Suprapubic skin (tissue), 3 donors: ENCODE data around the gene PTPN21.

Source experiments
- CTCF ChIP-seq, 2 donors: fragments of 200-600 bp in 1 of 2; fragments of 450-650 bp in 1 of 2; sonication (generic) in 1 of 2; IDR thresholded peaks; one replicate each; pipeline ENCODE4 v1.5.1; 2016 to 2019; ENCODE audit warnings: antibody characterized with exemption in 2 of 2, mild to moderate bottlenecking in 1 of 2, moderate library complexity in 1 of 2
- EP300 ChIP-seq: sonication (generic); formaldehyde crosslinking; IDR thresholded peaks from one replicate; pipeline ENCODE4 v1.6.1; 2017; ENCODE audit warnings: antibody characterized with exemption
- POLR2A ChIP-seq, 2 donors: fragments of 450-650 bp; IDR thresholded peaks; one replicate each; pipeline ENCODE4 v1.6.1; 2017; ENCODE audit warnings: antibody characterized with exemption in 2 of 2, mild to moderate bottlenecking in 2 of 2, moderate library complexity in 2 of 2

- no peak for TF ChIP-seq CTCF (IDR thresholded peaks at IDR 0.05)
- TF ChIP-seq EP300 = no peak
- no peak for TF ChIP-seq POLR2A (IDR thresholded peaks at IDR 0.05)
Observed at GRCh38 chr14:88572117-88572516, 17.3 kb upstream of the PTPN21 start.
